Type B pancreatic cell (in vitro differentiated cells): ENCODE data around the gene EFCC1. TPM values are rescaled to one million over a fixed set of nuclear protein-coding genes. Genes with fewer than 3 reads are reported as not detected.

ENCODE experiments used
- DNase-seq: peaks from one replicate; pipeline ENCODE4 v3.0.0; 2021; ENCODE audit warnings: mixed read lengths; ENCODE audit not compliant: unreplicated experiment; ENCODE audit errors: extremely low spot score
- H3K27ac Mint-ChIP-seq: 2 replicates; pipeline ENCODE4 v1.8.0; 2021; ENCODE audit warnings: mild to moderate bottlenecking, mixed read lengths
- H3K27me3 Mint-ChIP-seq: 2 replicates; pipeline ENCODE4 v1.8.0; 2021; ENCODE audit warnings: mixed read lengths
- H3K36me3 Mint-ChIP-seq: 2 replicates; pipeline ENCODE4 v1.8.0; 2021; ENCODE audit warnings: mixed read lengths
- H3K4me1 Mint-ChIP-seq: one replicate; pipeline ENCODE4 v1.8.0; 2021; ENCODE audit warnings: mixed read lengths; ENCODE audit not compliant: unreplicated experiment
- H3K4me3 Mint-ChIP-seq: 2 replicates; pipeline ENCODE4 v1.8.0; 2021; ENCODE audit warnings: mild to moderate bottlenecking, mixed read lengths
- H3K9me3 Mint-ChIP-seq: 2 replicates; pipeline ENCODE4 v1.8.0; 2021; ENCODE audit warnings: mixed read lengths
- CTCF ChIP-seq: fragments of 200-600 bp; sonication (generic); conservative IDR thresholded peaks from 2 replicates; pipeline ENCODE4 v1.5.0; 2021; ENCODE audit warnings: antibody characterized with exemption, mild to moderate bottlenecking
- total RNA-seq: library from RNA; stranded (reverse); gene quantifications from 2 replicates; pipeline ENCODE4 v1.2.1, GENCODE V29; 2021; ENCODE audit warnings: low replicate concordance

EFCC1 gene
- total RNA-seq, 1 donor from 2014 or later, result 2.2 TPM

- H3K4me3 Mint-ChIP-seq, result no peak overlapping the region
- DNase-seq, result no peak
- H3K36me3 Mint-ChIP-seq, result no peaks in the 10 kb centered on the region
- TF ChIP-seq CTCF, result no peak
- H3K9me3 Mint-ChIP-seq, result no peaks in the 10 kb centered on the region
- H3K4me1 Mint-ChIP-seq, result no peaks in the 10 kb centered on the region
- peaks cover 2% of the 10 kb centered on the region for H3K27me3 Mint-ChIP-seq
- no peak overlapping the region for H3K27ac Mint-ChIP-seq
These were observed 32.7 kb downstream of the EFCC1 start for GRCh38 chr3:129033633-129034321.

GRCh38 chr3:129034642-129035041 lies 33.5 kb downstream of the EFCC1 start:
- H3K27me3 Mint-ChIP-seq, result peaks cover 4% of the 10 kb centered on the region

GRCh38 chr3:129035360-129036221 lies 34.5 kb downstream of the EFCC1 start:
- peaks cover 4% of the 10 kb centered on the region for H3K27me3 Mint-ChIP-seq
- H3K4me1 Mint-ChIP-seq, result no peaks in the 10 kb centered on the region
- H3K36me3 Mint-ChIP-seq, result no peaks in the 10 kb centered on the region
- no peaks in the 10 kb centered on the region for H3K9me3 Mint-ChIP-seq
- H3K27ac Mint-ChIP-seq, result no peak overlapping the region
- DNase-seq, result no peak
- no peak overlapping the region for H3K4me3 Mint-ChIP-seq
- TF ChIP-seq CTCF, result no peak

More at GRCh38 chr3:129034642-129035041, 33.5 kb downstream of the EFCC1 start:
- TF ChIP-seq CTCF, result no peak
- Mint-ChIP-seq H3K27ac (no peak overlapping the region), H3K4me3 (no peak overlapping the region), H3K36me3 (no peaks in the 10 kb centered on the region), H3K4me1 (no peaks in the 10 kb centered on the region), H3K9me3 (no peaks in the 10 kb centered on the region)
- DNase-seq, result no peak

- no peaks in the 10 kb centered on the region for H3K4me1 Mint-ChIP-seq
- no peaks in the 10 kb centered on the region for H3K36me3 Mint-ChIP-seq
- TF ChIP-seq CTCF, result no peak
- DNase-seq, result no peak
- H3K27ac Mint-ChIP-seq, result no peak overlapping the region
- H3K9me3 Mint-ChIP-seq, result no peaks in the 10 kb centered on the region
- peaks cover 4% of the 10 kb centered on the region for H3K27me3 Mint-ChIP-seq
- H3K4me3 Mint-ChIP-seq, result no peak overlapping the region
These were observed 35.4 kb downstream of the EFCC1 start for GRCh38 chr3:129036222-129037092.

GRCh38 chr3:129037093-129037419 lies 36.0 kb downstream of the EFCC1 start:
- Mint-ChIP-seq H3K4me1 (no peaks in the 10 kb centered on the region), H3K4me3 (no peak overlapping the region), H3K36me3 (no peaks in the 10 kb centered on the region), H3K27ac (no peak overlapping the region), H3K9me3 (no peaks in the 10 kb centered on the region), H3K27me3 (peaks cover 4% of the 10 kb centered on the region)
- no peak for TF ChIP-seq CTCF
- no peak for DNase-seq
